ENCODE measurements around the gene KCMF1. TPM values are rescaled to one million over a fixed set of nuclear protein-coding genes. Genes with fewer than 3 reads are reported as not detected.
A peak's percentile ranks its signal among the peaks of the same experiment; 100 is the strongest.

The KCMF1 gene
- polyA plus RNA-seq, 3 donors = 22.5 to 52.9 (median 28.5) TPM

GRCh38 chr2:85042330-85042729, 71.4 kb downstream of the KCMF1 start:
- Histone ChIP-seq H3K27ac (ENCODE audit: low read depth in 1 of 2, low read length in 2 of 2) (no peak overlapping the region), H3K4me3 (replicated peaks in 1 of 3; ENCODE audit: low read depth in 2 of 3, low read length in 3 of 3) (no peak overlapping the region), H3K79me2 (ENCODE audit: insufficient read depth, low read length) (peaks cover 3% of the 10 kb centered on the region), H4K20me1 (ENCODE audit: insufficient read depth, low read length) (peaks cover 37% of the 10 kb centered on the region), H3K4me1 (ENCODE audit: control insufficient read depth in 1 of 2, insufficient read depth in 2 of 2, low read length in 2 of 2) (no peaks in the 10 kb centered on the region), H2AFZ (ENCODE audit: insufficient read depth, low read depth, low read length, poor library complexity, severe bottlenecking) (no peak overlapping the region), H3K36me3 (replicated peaks in 1 of 2; ENCODE audit: control insufficient read depth in 1 of 2, insufficient read depth in 2 of 2, low read length in 2 of 2) (peaks cover 77 to 100% of the 10 kb centered on the region in 2 donors), H3K9me3 (replicated peaks in 1 of 2; ENCODE audit: control insufficient read depth in 1 of 2, insufficient read depth in 1 of 2, low read length in 2 of 2) (no peaks in the 10 kb centered on the region), H3K9ac (ENCODE audit: insufficient read depth, low read length, poor library complexity, severe bottlenecking) (no peak overlapping the region), H3K4me2 (replicated peaks; ENCODE audit: extremely low read depth, low read length, poor library complexity, severe bottlenecking) (no peak overlapping the region), H3K27me3 (ENCODE audit: control insufficient read depth in 2 of 2, insufficient read depth in 2 of 2, low read length in 2 of 2) (no peaks in the 10 kb centered on the region)
- intact Hi-C loops (cut with micrococcal nuclease) = no loop called here
- peaks cover 0 to 1% (median 0%) of the 10 kb centered on the region in 3 donors for H3K27me3 Mint-ChIP-seq (ENCODE audit: low read depth in 3 of 3)
- no peak overlapping the region for H3K4me3 Mint-ChIP-seq
- TF ChIP-seq, protein P1, sequence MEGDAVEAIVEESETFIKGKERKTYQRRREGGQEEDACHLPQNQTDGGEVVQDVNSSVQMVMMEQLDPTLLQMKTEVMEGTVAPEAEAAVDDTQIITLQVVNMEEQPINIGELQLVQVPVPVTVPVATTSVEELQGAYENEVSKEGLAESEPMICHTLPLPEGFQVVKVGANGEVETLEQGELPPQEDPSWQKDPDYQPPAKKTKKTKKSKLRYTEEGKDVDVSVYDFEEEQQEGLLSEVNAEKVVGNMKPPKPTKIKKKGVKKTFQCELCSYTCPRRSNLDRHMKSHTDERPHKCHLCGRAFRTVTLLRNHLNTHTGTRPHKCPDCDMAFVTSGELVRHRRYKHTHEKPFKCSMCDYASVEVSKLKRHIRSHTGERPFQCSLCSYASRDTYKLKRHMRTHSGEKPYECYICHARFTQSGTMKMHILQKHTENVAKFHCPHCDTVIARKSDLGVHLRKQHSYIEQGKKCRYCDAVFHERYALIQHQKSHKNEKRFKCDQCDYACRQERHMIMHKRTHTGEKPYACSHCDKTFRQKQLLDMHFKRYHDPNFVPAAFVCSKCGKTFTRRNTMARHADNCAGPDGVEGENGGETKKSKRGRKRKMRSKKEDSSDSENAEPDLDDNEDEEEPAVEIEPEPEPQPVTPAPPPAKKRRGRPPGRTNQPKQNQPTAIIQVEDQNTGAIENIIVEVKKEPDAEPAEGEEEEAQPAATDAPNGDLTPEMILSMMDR (IDR thresholded peaks at IDR 0.05) = no peak
- no peak for DNase-seq
- peaks cover 0 to 2% (median 0%) of the 10 kb centered on the region in 7 donors for H3K9me3 Mint-ChIP-seq
- no peaks in the 10 kb centered on the region for H3K4me1 Mint-ChIP-seq
- H3K36me3 Mint-ChIP-seq = peaks cover 67 to 86% of the 10 kb centered on the region in 2 donors
- WGBS (ENCODE audit: insufficient coverage) = 100% methylated on average over 2 of the region's 4 CpGs
- H3K27ac Mint-ChIP-seq = peak overlapping the region in 2 of 7 donors; percentile 34 to 61

DNA sequence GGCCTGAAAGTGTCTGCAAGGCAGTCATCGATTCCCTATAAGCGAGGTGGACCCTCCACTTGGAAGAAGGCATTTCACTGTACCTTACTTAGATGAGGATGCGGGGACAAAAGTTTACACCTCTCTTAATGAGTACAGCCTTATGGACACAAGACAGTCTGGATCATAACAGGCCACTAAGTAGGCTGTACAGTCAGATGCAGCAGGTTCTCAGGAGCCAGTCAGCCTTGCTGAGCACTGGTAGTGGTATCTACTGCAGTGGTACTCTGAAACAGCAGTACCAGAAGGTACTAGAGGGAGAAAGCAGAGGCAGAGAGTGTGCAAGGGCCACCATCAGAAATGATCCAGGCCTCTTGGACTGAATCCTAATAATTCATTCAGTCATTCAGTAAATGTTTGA, 77.6 kb downstream of the KCMF1 start:
- Histone ChIP-seq H3K79me2 (ENCODE audit: insufficient read depth, low read length) (no peaks in the 10 kb centered on the region), H2AFZ (ENCODE audit: insufficient read depth, low read depth, low read length, poor library complexity, severe bottlenecking) (no peak overlapping the region), H3K9ac (ENCODE audit: insufficient read depth, low read length, poor library complexity, severe bottlenecking) (no peak overlapping the region), H3K4me3 (replicated peaks in 1 of 3; ENCODE audit: low read depth in 2 of 3, low read length in 3 of 3) (no peak overlapping the region), H3K4me2 (replicated peaks; ENCODE audit: extremely low read depth, low read length, poor library complexity, severe bottlenecking) (no peak overlapping the region), H4K20me1 (ENCODE audit: insufficient read depth, low read length) (peaks cover 4% of the 10 kb centered on the region), H3K36me3 (replicated peaks in 1 of 2; ENCODE audit: control insufficient read depth in 1 of 2, insufficient read depth in 2 of 2, low read length in 2 of 2) (peaks cover 74 to 98% of the 10 kb centered on the region in 2 donors), H3K27ac (ENCODE audit: low read depth in 1 of 2, low read length in 2 of 2) (no peak overlapping the region), H3K27me3 (ENCODE audit: control insufficient read depth in 2 of 2, insufficient read depth in 2 of 2, low read length in 2 of 2) (no peaks in the 10 kb centered on the region), H3K9me3 (replicated peaks in 1 of 2; ENCODE audit: control insufficient read depth in 1 of 2, insufficient read depth in 1 of 2, low read length in 2 of 2) (no peaks in the 10 kb centered on the region), H3K4me1 (ENCODE audit: control insufficient read depth in 1 of 2, insufficient read depth in 2 of 2, low read length in 2 of 2) (peaks cover 2 to 6% of the 10 kb centered on the region in 2 donors)
- Mint-ChIP-seq H3K4me1 (peaks cover 6% of the 10 kb centered on the region), H3K9me3 (no peaks in the 10 kb centered on the region), H3K36me3 (peaks cover 77 to 87% of the 10 kb centered on the region in 2 donors), H3K4me3 (no peak overlapping the region), H3K27me3 (ENCODE audit: low read depth in 3 of 3) (peaks cover 0 to 1% (median 0%) of the 10 kb centered on the region in 3 donors), H3K27ac (peak overlapping the region in 1 of 7 donors; percentile 75)
- TF ChIP-seq, protein P1 (IDR thresholded peaks at IDR 0.05) = no peak
- WGBS (ENCODE audit: insufficient coverage) = 100% methylated on average over 1 of the region's 3 CpGs
- intact Hi-C loops (cut with micrococcal nuclease) = no loop called here
- DNase-seq = no peak
